GM18526 (cell line): ENCODE data around the gene TAL1.

Experiments used
- POLR2A ChIP-seq: IDR thresholded peaks from 3 replicates; pipeline ENCODE4 v1.6.1; 2011; ENCODE audit not compliant: insufficient read length; ENCODE audit errors: extremely low read depth

Gene TAL1

GRCh38 chr1:47223174-47223920, 8.7 kb downstream of the TAL1 start:
- TF ChIP-seq POLR2A = no peak

- no peak for TF ChIP-seq POLR2A
Measured at GRCh38 chr1:47222476-47222875, 9.5 kb downstream of the TAL1 start.

GRCh38 chr1:47219590-47220220, 12.3 kb downstream of the TAL1 start:
- TF ChIP-seq POLR2A = no peak

GRCh38 chr1:47219001-47219400, 13.0 kb downstream of the TAL1 start:
- no peak for TF ChIP-seq POLR2A

- no peak for TF ChIP-seq POLR2A
Measured at GRCh38 chr1:47216278-47217059, 15.6 kb downstream of the TAL1 start.

- TF ChIP-seq POLR2A = no peak
Measured at GRCh38 chr1:47215713-47216112, 16.3 kb downstream of the TAL1 start.

GRCh38 chr1:47214549-47214948, 17.5 kb downstream of the TAL1 start:
- no peak for TF ChIP-seq POLR2A

GRCh38 chr1:47213230-47213963, 18.6 kb downstream of the TAL1 start:
- TF ChIP-seq POLR2A = no peak

- no peak for TF ChIP-seq POLR2A
Measured at GRCh38 chr1:47212636-47213229, 19.3 kb downstream of the TAL1 start.

GRCh38 chr1:47211796-47212269, 20.2 kb downstream of the TAL1 start:
- TF ChIP-seq POLR2A = no peak

GRCh38 chr1:47210666-47211065, 21.4 kb downstream of the TAL1 start:
- no peak for TF ChIP-seq POLR2A

- no peak for TF ChIP-seq POLR2A
Measured at GRCh38 chr1:47209725-47210325, 22.2 kb downstream of the TAL1 start.

GRCh38 chr1:47209091-47209490, 22.9 kb downstream of the TAL1 start:
- no peak for TF ChIP-seq POLR2A

GRCh38 chr1:47208374-47208850, 23.6 kb downstream of the TAL1 start:
- no peak for TF ChIP-seq POLR2A
